22Rv1 (cell line): ENCODE data around the gene RMI2.

Source experiments
- H3K27ac ChIP-seq: fragments of 450-650 bp; 2 replicates; pipeline ENCODE4 v1.5.1; 2017
- ZFX ChIP-seq: fragments of 450-650 bp; IDR thresholded peaks from 2 replicates; pipeline ENCODE4 v1.6.1; 2017; ENCODE audit warnings: antibody characterized with exemption, borderline replicate concordance
- TF ChIP-seq, protein P1 (sequence below): fragments of 450-650 bp; IDR thresholded peaks from 2 replicates; pipeline ENCODE4 v1.5.1; 2017; ENCODE audit warnings: mild to moderate bottlenecking

The RMI2 gene

DNA sequence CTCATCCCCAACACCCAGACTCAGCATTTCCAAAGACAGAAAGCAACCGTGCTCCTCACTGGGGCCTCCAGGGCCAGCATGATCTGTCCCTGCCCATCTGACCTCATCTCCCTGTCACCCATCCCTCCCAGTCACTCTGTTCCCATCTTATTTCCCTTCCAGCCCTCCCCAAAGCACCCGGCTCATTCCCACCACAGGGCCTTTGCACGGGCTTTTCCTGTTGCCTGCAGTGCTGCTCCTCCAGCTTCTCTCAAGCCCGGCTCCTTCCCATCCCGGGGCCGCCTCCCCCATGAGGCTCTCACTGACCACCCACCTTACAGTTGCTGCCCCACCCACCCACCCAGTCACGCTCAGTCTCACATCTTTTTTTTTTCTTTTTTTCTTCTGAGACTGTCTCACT is 54.8 kb downstream of the RMI2 start:
- TF ChIP-seq, protein P1, sequence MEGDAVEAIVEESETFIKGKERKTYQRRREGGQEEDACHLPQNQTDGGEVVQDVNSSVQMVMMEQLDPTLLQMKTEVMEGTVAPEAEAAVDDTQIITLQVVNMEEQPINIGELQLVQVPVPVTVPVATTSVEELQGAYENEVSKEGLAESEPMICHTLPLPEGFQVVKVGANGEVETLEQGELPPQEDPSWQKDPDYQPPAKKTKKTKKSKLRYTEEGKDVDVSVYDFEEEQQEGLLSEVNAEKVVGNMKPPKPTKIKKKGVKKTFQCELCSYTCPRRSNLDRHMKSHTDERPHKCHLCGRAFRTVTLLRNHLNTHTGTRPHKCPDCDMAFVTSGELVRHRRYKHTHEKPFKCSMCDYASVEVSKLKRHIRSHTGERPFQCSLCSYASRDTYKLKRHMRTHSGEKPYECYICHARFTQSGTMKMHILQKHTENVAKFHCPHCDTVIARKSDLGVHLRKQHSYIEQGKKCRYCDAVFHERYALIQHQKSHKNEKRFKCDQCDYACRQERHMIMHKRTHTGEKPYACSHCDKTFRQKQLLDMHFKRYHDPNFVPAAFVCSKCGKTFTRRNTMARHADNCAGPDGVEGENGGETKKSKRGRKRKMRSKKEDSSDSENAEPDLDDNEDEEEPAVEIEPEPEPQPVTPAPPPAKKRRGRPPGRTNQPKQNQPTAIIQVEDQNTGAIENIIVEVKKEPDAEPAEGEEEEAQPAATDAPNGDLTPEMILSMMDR = no peak
- no peak for TF ChIP-seq ZFX
- H3K27ac ChIP-seq = no peak overlapping the region
